Left lung (tissue), 10 donors: ENCODE data around the gene RHOD. TPM values are rescaled to one million over a fixed set of nuclear protein-coding genes. Genes with fewer than 3 reads are reported as not detected.

Experiments
- ATAC-seq: fragments of 200-7000 bp; cut with Tn5 transposase; one replicate; pipeline ENCODE4 v1.9.1; 2020; ENCODE audit warnings: moderate library complexity
- DNase-seq, 4 donors: peaks; one replicate each; pipeline ENCODE4 v3.0.0-alpha.2; 2013 to 2020
- H3K27ac ChIP-seq, 2 donors: fragments of 200-600 bp; sonication (generic) in 1 of 2; one replicate each; pipeline versions ENCODE4 v1.5.0 to v1.8.0; 2020 to 2021
- H3K27me3 ChIP-seq, 2 donors: fragments of 200-600 bp; sonication (generic) in 1 of 2; one replicate each; pipeline versions ENCODE4 v1.5.0 to v1.8.0; 2020 to 2021
- H3K36me3 ChIP-seq, 2 donors: fragments of 200-600 bp; sonication (generic) in 1 of 2; one replicate each; pipeline versions ENCODE4 v1.5.0 to v1.8.0; 2020 to 2021
- H3K4me1 ChIP-seq, 2 donors: fragments of 200-600 bp; one replicate each; pipeline ENCODE4 v1.8.0; 2021
- H3K4me3 ChIP-seq, 2 donors: fragments of 200-600 bp; sonication (generic) in 1 of 2; one replicate each; pipeline versions ENCODE4 v1.5.0 to v1.8.0; 2020 to 2021; ENCODE audit warnings: mild to moderate bottlenecking in 1 of 2
- H3K9me3 ChIP-seq, 2 donors: fragments of 200-600 bp; sonication (generic) in 1 of 2; one replicate each; pipeline versions ENCODE4 v1.5.0 to v1.8.0; 2020 to 2021
- intact Hi-C, 2 donors: fragments of 100-400 bp; cut with DNase I; formaldehyde crosslinking; loops; one replicate each; pipeline versions ENCODE4 v1.11.2 to v1.14.2; 2022
- polyA plus RNA-seq, 6 donors: library from polyadenylated mRNA; unstranded; fragments of 120-200 nt; gene quantifications; one replicate each; pipeline ENCODE4 v1.2.1, GENCODE V29; 2013; ENCODE audit not compliant: insufficient read length in 6 of 6
- total RNA-seq, 2 donors: library from RNA; stranded (reverse); fragmentation: NEBNext Ultra II Directional; extraction: Animal tissue kit (Norgen Biotek cat#: 25700); gene quantifications; one replicate each; pipeline ENCODE4 v1.2.1, GENCODE V29; 2021
- TF ChIP-seq, protein P1 (sequence below), 2 donors: fragments of 200-600 bp; sonication (generic) in 1 of 2; IDR thresholded peaks; one replicate each; pipeline versions ENCODE4 v1.5.0 to v1.8.0; 2021; ENCODE audit warnings: antibody characterized with exemption in 2 of 2
- donor health status: DM: no; HTN: yes; CAD: no.
- donor health status: DM: no; HTN: no; CAD: no.

The RHOD gene
- total and polyA plus RNA-seq, 8 donors: 9.1 to 37.6 (median 10.2) TPM

- Histone ChIP-seq H3K27ac (no peak overlapping the region), H3K4me3 (no peak overlapping the region)
- no peak for ATAC-seq
Observed at GRCh38 chr11:67041602-67042001, 15.0 kb upstream of the RHOD start.

DNA sequence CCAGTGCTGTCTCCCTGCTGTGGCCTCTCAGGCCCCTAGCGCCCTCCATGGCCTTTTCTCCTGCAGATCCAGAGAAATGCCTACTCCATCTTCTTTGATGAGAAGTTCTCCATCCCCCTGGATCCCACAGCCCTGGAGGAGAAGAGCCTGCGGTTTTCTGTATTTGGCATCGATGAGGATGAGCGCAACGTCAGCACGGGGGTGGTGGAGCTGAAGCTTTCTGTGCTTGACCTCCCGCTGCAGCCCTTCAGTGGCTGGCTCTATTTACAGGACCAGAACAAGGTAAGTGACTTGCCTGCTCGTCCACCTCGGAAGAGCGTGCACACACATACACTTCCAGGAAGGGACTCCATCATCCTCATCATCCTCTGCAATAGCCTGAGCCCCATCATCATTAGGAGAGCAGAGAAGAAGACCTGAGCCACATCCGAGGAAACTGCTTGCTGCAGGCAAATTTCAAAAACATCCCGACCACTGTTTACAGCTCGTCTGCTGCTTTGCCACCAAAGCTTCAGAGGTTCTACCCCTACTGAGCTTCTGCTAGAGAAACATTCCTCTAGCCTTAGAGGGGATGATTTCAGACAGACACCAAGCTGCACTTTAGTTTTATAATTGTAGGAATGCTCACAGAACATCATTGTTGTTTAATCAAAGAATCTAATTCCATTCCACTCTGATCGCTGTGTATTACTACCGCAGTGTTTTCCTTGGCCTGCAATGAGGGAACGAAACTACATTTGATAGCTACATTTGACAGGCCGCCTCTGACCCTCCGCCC, 12.9 kb upstream of the RHOD start:
- Histone ChIP-seq H3K27me3 (peaks cover 0 to 15% of the 10 kb centered on the region in 2 donors), H3K36me3 (no peaks in the 10 kb centered on the region), H3K4me3 (no peak overlapping the region), H3K27ac (no peak overlapping the region), H3K9me3 (no peaks in the 10 kb centered on the region), H3K4me1 (no peaks in the 10 kb centered on the region)
- intact Hi-C loops: no loop called here
- ATAC-seq (no peak), DNase-seq (no peak)
- TF ChIP-seq, protein P1, sequence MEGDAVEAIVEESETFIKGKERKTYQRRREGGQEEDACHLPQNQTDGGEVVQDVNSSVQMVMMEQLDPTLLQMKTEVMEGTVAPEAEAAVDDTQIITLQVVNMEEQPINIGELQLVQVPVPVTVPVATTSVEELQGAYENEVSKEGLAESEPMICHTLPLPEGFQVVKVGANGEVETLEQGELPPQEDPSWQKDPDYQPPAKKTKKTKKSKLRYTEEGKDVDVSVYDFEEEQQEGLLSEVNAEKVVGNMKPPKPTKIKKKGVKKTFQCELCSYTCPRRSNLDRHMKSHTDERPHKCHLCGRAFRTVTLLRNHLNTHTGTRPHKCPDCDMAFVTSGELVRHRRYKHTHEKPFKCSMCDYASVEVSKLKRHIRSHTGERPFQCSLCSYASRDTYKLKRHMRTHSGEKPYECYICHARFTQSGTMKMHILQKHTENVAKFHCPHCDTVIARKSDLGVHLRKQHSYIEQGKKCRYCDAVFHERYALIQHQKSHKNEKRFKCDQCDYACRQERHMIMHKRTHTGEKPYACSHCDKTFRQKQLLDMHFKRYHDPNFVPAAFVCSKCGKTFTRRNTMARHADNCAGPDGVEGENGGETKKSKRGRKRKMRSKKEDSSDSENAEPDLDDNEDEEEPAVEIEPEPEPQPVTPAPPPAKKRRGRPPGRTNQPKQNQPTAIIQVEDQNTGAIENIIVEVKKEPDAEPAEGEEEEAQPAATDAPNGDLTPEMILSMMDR (IDR thresholded peaks at IDR 0.05): no peak

More at GRCh38 chr11:67041602-67042001, 15.0 kb upstream of the RHOD start:
- H3K9me3 ChIP-seq: no peaks in the 10 kb centered on the region
- H3K4me1 ChIP-seq: no peaks in the 10 kb centered on the region
- no peaks in the 10 kb centered on the region for H3K36me3 ChIP-seq
- H3K27me3 ChIP-seq: peaks cover 0 to 15% of the 10 kb centered on the region in 2 donors
- intact Hi-C loops: no loop called here
- TF ChIP-seq, protein P1 (IDR thresholded peaks at IDR 0.05): no peak
- no peak for DNase-seq

- Histone ChIP-seq H3K9me3 (no peaks in the 10 kb centered on the region), H3K36me3 (no peaks in the 10 kb centered on the region), H3K27me3 (peaks cover 0 to 15% of the 10 kb centered on the region in 2 donors), H3K27ac (no peak overlapping the region), H3K4me1 (no peaks in the 10 kb centered on the region), H3K4me3 (no peak overlapping the region)
- TF ChIP-seq, protein P1 (IDR thresholded peaks at IDR 0.05): no peak
- intact Hi-C loops: no loop called here
- DNase-seq: no peak
- ATAC-seq: no peak
Observed at GRCh38 chr11:67044496-67044895, 12.2 kb upstream of the RHOD start.

DNA sequence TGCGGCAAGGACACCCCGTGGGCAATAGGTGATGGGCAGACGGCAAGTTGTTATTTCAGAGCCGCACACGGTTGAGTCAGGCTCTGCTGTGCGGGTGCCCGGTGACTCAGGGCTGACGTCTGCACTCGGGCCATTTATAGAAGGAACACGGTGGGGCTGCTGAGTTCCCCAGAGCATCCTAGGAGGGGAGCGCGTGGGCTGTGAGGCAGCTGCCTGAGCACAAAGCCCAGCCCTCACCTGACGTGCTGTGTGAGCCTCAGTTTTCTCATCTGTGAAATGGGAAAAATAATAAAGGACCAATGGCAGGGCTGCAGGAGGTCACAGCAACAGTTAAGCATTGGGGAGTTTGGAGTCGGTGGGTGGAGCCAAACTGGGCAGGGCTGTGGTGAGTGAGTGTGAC, 11.3 kb upstream of the RHOD start:
- intact Hi-C loops: no loop called here
- DNase-seq (no peak), ATAC-seq (no peak)
- no peak overlapping the region for H3K4me3 ChIP-seq
- no peaks in the 10 kb centered on the region for H3K9me3 ChIP-seq
- no peaks in the 10 kb centered on the region for H3K36me3 ChIP-seq
- peaks cover 0 to 10% of the 10 kb centered on the region in 2 donors for H3K27me3 ChIP-seq
- no peaks in the 10 kb centered on the region for H3K4me1 ChIP-seq
- H3K27ac ChIP-seq: no peak overlapping the region
- TF ChIP-seq, protein P1 (IDR thresholded peaks at IDR 0.05): no peak

GRCh38 chr11:67048515-67049130, 8.0 kb upstream of the RHOD start:
- DNase-seq (no peak), ATAC-seq (no peak)
- no peaks in the 10 kb centered on the region for H3K9me3 ChIP-seq
- H3K27me3 ChIP-seq: no peaks in the 10 kb centered on the region
- intact Hi-C loops: no loop called here
- no peaks in the 10 kb centered on the region for H3K36me3 ChIP-seq
- TF ChIP-seq, protein P1 (IDR thresholded peaks at IDR 0.05): no peak
- H3K27ac ChIP-seq: no peak overlapping the region
- H3K4me1 ChIP-seq: no peaks in the 10 kb centered on the region
- no peak overlapping the region for H3K4me3 ChIP-seq
